SJCRH30 (cell line): Measurements from ENCODE around the gene MRPL40. TPM values are rescaled to one million over a fixed set of nuclear protein-coding genes. Genes with fewer than 3 reads are reported as not detected.
"Not testable (repeated sequence)": the region's sequence is repeated elsewhere in the genome, so short reads cannot be mapped to it uniquely, and the experiment has no call there.

Source experiments
- DNase-seq, 2 experiments: peaks; one replicate each; pipeline ENCODE4 v3.0.0-alpha.2; 2015 to 2020
- H3K27ac ChIP-seq: fragments of 250-450 bp; sonication (Bioruptor Pico); 2 replicates; pipeline ENCODE4 v1.5.1; 2020; ENCODE audit warnings: mild to moderate bottlenecking, moderate library complexity
- H3K27me3 ChIP-seq: fragments of 250-450 bp; sonication (Bioruptor Pico); 2 replicates; pipeline ENCODE4 v1.5.1; 2020; ENCODE audit warnings: mild to moderate bottlenecking, moderate library complexity
- H3K36me3 ChIP-seq: fragments of 250-450 bp; sonication (Bioruptor Pico); 2 replicates; pipeline ENCODE4 v1.5.1; 2020; ENCODE audit warnings: mild to moderate bottlenecking, moderate library complexity
- H3K4me1 ChIP-seq: fragments of 250-450 bp; sonication (Bioruptor Pico); 2 replicates; pipeline ENCODE4 v1.5.1; 2020; ENCODE audit warnings: mild to moderate bottlenecking, moderate library complexity
- H3K4me3 ChIP-seq: fragments of 250-450 bp; sonication (Bioruptor Pico); 2 replicates; pipeline ENCODE4 v1.5.1; 2020; ENCODE audit warnings: mild to moderate bottlenecking, moderate library complexity
- H3K9me3 ChIP-seq: fragments of 250-450 bp; sonication (Bioruptor Pico); replicated peaks from 2 replicates; pipeline ENCODE4 v1.5.1; 2020; ENCODE audit warnings: mild to moderate bottlenecking, moderate library complexity
- total RNA-seq: library from RNA; depleted of rRNA; stranded (reverse); fragments of >200 nt; shearing (Covaris generic); gene quantifications from 2 replicates; pipeline ENCODE4 v1.2.3, GENCODE V29; 2014

Gene MRPL40
- total RNA-seq, 1 experiment from 2014 or later = 55.7 TPM

DNA sequence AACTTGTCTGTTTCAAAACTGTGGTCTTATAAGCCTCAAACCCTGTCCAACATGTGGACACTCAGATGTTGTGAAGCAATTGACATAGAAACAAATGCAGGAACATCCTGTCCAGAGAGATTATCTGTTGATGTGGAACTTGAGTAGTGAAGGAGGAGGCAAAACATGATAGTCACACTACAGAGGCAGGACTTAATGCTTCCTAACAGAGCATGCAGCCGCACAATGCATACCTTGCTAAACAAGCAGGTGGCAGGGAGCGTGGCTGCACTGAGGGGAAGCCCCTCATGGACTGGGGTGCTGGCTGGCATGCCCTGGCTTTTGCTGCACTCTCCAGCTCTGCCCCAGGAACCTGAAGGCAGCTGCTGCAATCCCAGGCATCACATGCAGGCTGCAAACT, 9.8 kb downstream of the MRPL40 start:
- H3K36me3 ChIP-seq = peaks cover 17% of the 10 kb centered on the region
- H3K4me1 ChIP-seq = no peaks in the 10 kb centered on the region
- H3K27me3 ChIP-seq = no peaks in the 10 kb centered on the region
- no peak for DNase-seq
- no peaks in the 10 kb centered on the region for H3K9me3 ChIP-seq
- no peak overlapping the region for H3K27ac ChIP-seq
- no peak overlapping the region for H3K4me3 ChIP-seq

DNA sequence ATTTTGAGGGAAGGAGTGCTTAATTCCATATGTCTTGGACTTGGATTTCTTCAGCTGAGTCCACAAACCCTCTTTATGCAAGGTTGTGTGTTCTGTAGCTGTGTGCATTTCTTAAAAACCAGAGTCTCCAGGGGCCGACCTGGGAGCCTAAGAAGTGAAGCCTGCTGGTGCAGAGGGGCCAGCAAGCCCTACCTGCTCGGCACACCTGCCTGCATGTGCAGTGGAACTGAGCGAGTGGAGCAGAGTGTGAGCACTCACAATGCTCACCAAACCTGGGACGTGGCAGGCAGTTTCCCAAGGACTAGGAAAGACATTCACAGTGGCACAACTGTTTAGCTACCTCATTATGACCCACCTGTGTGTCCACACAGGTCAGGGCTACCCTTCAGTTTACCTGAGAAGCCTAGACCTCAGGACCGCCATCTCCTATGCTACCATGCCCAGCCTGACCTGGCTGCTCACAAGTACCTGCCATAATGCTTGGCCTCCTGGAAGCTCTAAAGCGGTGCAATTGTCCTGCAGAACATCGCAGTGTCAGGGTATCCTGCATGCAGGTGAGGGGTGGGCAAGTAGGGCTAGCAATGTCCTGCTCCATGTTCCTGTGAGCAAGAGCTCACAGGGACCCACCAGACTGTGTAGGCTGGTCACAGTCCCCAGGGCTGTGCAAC, 11.3 kb downstream of the MRPL40 start:
- Histone ChIP-seq H3K27me3 (no peaks in the 10 kb centered on the region), H3K9me3 (no peaks in the 10 kb centered on the region), H3K27ac (no peak overlapping the region), H3K4me3 (no peak overlapping the region), H3K4me1 (no peaks in the 10 kb centered on the region), H3K36me3 (peaks cover 17% of the 10 kb centered on the region)
- DNase-seq = no peak

DNA sequence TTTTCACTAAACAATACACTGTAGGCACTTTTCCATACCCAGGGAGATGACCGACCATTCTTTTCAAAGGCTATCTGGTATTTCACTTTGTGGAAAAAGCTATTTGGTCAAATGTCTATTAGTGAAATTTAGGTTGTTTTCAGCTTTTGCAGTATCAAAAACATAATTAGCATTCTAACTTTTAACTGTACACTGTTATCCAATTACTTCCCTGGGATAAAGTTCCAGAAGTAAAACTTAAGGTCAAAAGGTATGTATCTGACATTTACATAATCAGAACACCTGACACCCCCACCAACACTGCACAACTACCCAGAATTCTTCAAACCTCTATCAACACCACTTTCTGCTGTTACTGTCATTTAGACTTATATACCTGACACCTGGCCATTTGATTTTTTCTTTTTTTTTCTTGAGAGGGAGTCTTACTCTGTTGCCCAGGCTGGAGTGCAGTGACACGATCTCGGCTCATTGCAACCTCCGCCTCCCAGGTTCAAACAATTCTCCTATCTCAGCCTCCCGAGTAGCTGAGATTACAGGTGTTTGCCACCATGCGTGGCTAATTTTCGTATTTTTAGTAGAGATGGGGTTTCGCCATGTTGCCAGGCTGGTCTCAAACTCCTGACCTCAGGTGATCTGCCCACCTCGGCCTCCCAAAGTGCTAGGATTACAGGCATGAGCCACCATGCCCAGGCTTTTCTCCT, 13.1 kb downstream of the MRPL40 start:
- not testable (repeated sequence) for H3K4me3 ChIP-seq, DNase-seq, H3K27ac ChIP-seq, H3K4me1 ChIP-seq, H3K27me3 ChIP-seq, H3K9me3 ChIP-seq
- H3K36me3 ChIP-seq = peaks cover 17% of the 10 kb centered on the region

DNA sequence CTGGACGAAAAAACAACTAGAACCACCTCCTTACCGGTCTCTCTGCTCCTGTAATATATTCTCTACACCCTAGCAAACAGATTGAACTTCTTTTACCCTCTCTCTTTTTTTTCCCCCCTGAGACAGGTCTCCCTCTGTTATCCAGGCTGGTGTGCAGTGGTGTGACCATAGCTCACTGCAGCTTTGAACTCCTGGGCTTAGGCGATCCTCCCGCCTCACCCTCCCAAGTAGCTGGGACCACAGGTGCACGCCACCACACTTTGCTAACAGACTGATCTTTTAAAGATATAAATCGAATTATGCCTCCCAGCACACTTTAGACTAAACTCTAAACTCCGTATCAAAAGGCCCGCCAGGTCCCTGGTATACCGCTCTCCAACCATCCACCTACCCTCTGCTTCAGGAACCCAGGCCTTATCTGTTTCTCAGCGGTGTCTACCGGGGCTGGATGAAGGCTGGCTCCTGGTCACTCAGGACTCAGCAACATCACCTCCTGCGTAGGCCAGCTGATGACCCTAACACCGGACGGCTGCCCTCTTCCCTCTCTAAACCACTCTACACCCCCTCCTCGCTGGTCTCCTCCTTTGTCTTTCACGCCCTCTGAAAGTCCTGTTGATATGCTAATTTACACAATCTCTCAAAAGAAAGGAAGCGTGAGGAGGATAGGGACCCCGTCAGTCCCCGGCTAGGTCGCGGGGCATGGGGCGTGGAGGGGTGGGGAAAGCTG, 14.4 kb downstream of the MRPL40 start:
- H3K36me3 ChIP-seq = peaks cover 17% of the 10 kb centered on the region
- H3K4me1 ChIP-seq = no peaks in the 10 kb centered on the region; the same call in 1 of the 2 replicates
- H3K27ac ChIP-seq = peak overlapping the region; percentile 70; the same call in 1 of the 2 replicates
- DNase-seq = no peak
- peak overlapping the region; percentile 80 for H3K4me3 ChIP-seq
- H3K27me3 ChIP-seq = no peaks in the 10 kb centered on the region
- no peaks in the 10 kb centered on the region for H3K9me3 ChIP-seq

DNA sequence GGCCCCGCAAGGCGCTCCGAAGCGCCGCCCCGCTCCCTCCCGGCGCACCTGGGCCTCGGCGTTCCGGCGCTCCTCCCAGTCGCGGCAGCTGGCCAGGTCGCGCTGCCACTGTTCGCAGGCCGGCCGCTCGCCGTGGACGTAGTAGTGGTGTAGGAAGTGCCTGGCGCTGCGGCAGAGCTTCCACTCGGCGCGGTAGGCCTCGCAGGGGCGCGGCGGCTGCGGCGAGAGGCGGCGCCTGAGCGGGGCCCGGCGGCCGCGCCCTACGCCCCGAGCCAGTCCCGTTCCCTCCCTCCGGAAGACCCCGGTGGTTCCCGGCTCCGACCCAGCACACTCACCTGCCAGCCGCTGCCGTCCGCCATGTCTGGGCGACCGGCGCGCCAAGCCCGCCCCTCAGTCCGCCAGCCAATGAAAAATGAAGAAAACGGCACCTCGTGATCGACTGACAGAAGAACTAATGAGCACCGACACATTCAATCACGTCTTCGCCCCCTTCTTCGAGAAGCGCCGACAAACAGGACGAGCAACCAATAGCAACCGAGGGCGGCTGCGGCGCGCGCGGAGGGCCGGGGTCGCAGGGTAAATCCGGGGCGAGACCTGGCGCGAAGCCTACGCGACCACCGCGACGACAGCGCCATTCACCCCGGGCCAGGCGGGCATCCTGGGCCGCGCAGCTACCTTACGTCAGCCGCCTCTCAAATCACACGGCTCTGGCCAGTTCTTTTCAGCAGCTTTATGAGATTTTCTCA, 15.2 kb downstream of the MRPL40 start, which contains the start of gene C22orf39:
TSS of gene C22orf39 (minus strand) at position 382 of the 746 bp plus-strand sequence. CDS start at position 359, 23 bp downstream.
- peak; percentile 92 to 95 for DNase-seq
- peak within 1 kb of the TSS; percentile 70 for H3K27ac ChIP-seq
- peaks cover 15% of the 10 kb centered on the region for H3K36me3 ChIP-seq
- no peaks in the 10 kb centered on the region for H3K9me3 ChIP-seq
- H3K4me1 ChIP-seq = no peaks in the 10 kb centered on the region; the same call in 1 of the 2 replicates
- no peaks in the 10 kb centered on the region for H3K27me3 ChIP-seq
- peak within 1 kb of the TSS; percentile 80 for H3K4me3 ChIP-seq

DNA sequence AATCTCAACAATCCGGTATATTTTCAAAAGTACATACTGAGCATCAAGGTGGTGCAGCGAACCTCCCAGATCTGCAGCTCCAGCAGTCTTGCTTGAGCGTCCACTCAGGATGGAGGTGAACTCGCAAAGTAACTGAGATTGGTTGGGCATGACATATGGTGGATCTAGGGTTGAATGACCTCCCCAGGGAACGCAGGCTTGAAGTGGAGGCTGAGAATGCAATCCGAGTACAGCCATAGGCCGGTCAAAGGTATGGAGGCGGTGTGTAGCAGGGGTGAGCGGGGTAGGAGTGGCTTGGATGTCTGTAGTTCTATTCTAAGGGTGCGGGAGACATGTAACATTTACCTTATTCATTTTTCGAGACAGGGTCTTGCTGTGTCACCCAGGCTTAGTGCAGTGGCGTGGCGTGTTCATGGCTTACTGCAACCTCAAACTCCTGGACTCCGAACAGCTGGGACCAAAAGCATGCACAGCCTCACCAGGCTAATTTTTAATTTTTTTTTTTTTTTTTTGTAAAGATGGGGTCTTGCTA, 15.8 kb downstream of the MRPL40 start:
- H3K9me3 ChIP-seq = no peaks in the 10 kb centered on the region
- peak overlapping the region; percentile 80 for H3K4me3 ChIP-seq
- H3K36me3 ChIP-seq = peaks cover 21% of the 10 kb centered on the region
- DNase-seq = peak; percentile 83 to 88
- H3K27ac ChIP-seq = peak overlapping the region; percentile 70
- no peaks in the 10 kb centered on the region for H3K27me3 ChIP-seq
- no peaks in the 10 kb centered on the region; the same call in 1 of the 2 replicates for H3K4me1 ChIP-seq

DNA sequence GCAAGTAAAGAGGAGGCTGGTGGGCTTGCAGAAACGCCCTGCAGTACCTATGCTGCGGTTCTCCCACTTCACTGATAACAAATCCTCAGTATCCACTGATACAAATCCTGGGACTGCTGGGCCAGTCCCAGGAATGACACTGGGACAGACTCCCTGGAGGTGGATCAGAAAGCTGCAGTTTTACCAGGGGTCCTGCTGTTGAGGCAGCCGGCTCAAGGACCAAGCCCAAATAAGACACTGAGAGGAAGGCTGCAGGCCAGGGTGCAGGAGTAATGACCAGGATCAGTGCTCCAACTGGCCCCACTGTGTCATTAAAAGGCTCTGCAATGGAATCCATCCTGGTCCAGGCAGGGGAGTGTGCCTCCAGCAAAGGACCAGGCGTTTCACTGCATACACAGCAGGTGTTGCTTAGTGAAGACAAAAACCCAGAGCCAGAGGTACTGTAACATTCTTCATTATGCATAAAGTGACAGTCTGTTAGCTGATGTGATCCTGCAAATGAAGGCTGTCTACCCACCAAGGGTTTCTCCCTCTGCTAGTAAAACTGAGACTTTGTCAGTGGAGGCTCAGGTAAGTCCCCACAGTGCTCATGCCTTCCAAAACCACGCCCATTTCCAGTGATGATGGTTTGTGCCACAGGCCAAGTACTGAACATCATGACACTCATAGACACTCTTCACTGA, 16.5 kb downstream of the MRPL40 start:
- H3K4me3 ChIP-seq = peak overlapping the region; percentile 80; the same call in 1 of the 2 replicates
- DNase-seq = no peak
- H3K27me3 ChIP-seq = no peaks in the 10 kb centered on the region
- peaks cover 19% of the 10 kb centered on the region for H3K36me3 ChIP-seq
- no peaks in the 10 kb centered on the region for H3K9me3 ChIP-seq
- no peaks in the 10 kb centered on the region; the same call in 1 of the 2 replicates for H3K4me1 ChIP-seq
- H3K27ac ChIP-seq = no peak overlapping the region

DNA sequence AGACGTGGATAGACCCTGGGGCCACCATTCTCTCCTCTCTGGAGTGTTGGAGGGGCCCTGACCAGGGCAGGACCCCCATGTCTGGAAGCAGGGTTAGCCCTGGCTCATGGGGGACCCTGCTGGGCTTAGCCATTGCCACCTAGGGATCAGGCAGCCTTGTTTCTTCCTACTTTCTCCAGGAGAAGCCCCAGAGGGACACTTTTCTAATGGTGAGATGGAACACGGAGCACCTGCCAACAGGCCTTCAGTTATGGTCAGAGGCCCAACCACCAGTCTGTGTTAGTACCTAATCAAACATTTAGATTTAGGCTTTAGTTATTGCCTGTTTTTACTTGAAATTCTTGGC, 17.1 kb downstream of the MRPL40 start:
- H3K27ac ChIP-seq = no peak overlapping the region
- peaks cover 15% of the 10 kb centered on the region for H3K36me3 ChIP-seq
- H3K27me3 ChIP-seq = no peaks in the 10 kb centered on the region
- no peaks in the 10 kb centered on the region; the same call in 1 of the 2 replicates for H3K4me1 ChIP-seq
- H3K4me3 ChIP-seq = no peak overlapping the region
- no peak for DNase-seq
- no peaks in the 10 kb centered on the region for H3K9me3 ChIP-seq

DNA sequence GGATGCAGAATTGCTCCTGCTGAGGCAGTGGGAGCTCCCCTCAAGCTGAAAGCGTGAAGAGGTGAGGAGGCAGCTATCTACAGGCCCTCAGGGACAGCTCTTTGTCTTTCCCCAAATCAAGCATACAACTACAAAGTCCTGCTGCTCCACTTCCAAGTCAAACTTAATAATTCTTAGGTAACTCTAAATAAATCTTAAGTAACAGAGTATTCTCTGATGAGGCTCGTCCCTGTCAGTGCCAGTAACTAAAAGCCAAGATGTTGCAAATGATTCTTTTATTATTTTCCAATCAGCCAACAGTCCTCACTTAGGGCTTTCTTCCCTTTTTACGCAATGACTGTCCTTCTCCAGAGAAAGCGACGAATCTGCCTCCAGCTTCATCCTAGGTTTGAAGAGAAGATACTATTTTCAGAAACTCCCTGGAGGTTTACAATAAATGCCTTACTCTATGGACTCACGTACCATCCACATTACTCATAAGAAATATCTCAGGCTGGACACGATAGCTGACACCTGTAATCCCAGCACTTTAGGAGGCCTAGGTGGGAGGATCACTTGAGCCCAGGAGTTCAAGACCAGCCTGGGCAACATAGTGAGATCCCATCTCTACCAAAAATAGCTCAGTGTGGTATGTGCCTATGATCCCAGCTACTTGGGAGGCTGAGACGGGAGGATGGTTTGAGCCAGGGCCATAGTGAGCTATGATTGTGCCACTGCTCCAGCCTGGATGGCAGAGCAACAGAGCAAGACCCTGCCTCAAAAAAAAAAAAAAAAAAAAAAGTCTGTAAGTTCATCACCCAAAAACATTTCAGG, 18.2 kb downstream of the MRPL40 start:
- no peak for DNase-seq
- Histone ChIP-seq H3K27me3 (no peaks in the 10 kb centered on the region), H3K36me3 (peaks cover 24% of the 10 kb centered on the region), H3K4me1 (no peaks in the 10 kb centered on the region; the same call in 1 of the 2 replicates), H3K9me3 (no peaks in the 10 kb centered on the region), H3K27ac (no peak overlapping the region), H3K4me3 (no peak overlapping the region)

DNA sequence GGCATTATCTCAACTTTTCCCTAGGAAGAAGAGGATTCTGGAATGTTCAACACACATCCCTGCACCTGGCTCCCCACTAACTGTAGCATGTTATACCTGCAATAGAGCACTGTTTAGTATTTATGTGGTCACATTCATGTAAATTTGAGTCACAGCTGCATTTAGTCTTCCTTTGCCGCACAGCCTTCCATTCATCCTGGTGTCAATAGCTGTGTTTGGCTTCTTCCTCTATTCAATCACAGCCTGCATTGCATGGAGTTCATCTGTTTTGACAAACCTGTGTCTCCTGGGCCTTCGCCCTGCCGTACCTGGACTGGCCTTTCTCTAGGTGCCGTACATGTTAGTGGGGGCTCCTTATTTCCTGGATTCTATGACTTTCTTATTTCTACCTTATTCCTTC, 19.2 kb downstream of the MRPL40 start:
- DNase-seq = no peak
- Histone ChIP-seq H3K9me3 (no peaks in the 10 kb centered on the region), H3K4me3 (no peak overlapping the region), H3K4me1 (no peaks in the 10 kb centered on the region; the same call in 1 of the 2 replicates), H3K27me3 (no peaks in the 10 kb centered on the region), H3K27ac (no peak overlapping the region), H3K36me3 (peaks cover 34% of the 10 kb centered on the region)

DNA sequence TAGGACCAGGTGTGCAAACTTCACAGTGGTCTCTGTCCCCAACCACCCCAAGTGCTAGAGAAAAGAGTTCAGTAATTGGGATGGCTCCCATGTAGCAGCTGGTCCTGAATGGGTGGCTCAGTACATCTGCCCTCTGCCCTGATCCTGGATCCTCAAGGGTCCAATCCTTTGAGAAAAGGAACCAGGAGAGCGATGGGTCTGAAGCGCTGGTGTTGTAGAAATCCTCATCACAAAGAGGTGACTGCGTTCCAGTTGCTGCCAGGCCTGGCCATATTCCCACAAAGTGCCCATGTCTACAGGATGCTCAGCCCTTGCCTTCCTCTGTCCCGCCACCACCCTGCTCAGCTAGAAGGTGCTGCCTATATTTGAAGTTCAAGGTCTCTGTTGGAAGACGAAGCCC, 21.4 kb downstream of the MRPL40 start:
- peaks cover 45% of the 10 kb centered on the region for H3K36me3 ChIP-seq
- H3K27me3 ChIP-seq = no peaks in the 10 kb centered on the region

DNA sequence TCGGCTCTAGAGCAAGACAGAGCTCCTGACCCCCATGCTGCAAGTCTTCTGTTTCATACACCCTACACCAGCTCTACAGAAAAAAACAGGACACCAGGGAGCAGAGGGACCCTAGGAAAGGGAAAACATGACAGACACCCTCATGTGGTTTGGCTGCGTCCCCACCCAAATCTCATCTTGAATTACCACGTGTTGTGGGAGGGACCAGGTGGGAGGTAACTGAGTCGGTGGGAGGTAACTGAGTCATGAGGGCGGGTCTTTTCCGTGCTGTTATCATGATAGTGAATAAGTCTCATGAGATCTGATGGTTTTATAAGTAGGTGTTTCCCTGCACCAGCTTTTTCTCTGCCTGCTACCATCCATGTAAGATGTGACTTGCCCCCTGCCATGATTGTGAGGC, 21.8 kb downstream of the MRPL40 start:
- Histone ChIP-seq H3K9me3 (no peaks in the 10 kb centered on the region), H3K27ac (no peak overlapping the region), H3K4me3 (no peak overlapping the region), H3K36me3 (peaks cover 45% of the 10 kb centered on the region), H3K27me3 (no peaks in the 10 kb centered on the region), H3K4me1 (no peaks in the 10 kb centered on the region; the same call in 1 of the 2 replicates)
- DNase-seq = no peak

More for the DNA sequence above, 21.4 kb downstream of the MRPL40 start:
- no peak overlapping the region for H3K27ac ChIP-seq
- no peaks in the 10 kb centered on the region for H3K9me3 ChIP-seq
- H3K4me3 ChIP-seq = no peak overlapping the region
- no peaks in the 10 kb centered on the region; the same call in 1 of the 2 replicates for H3K4me1 ChIP-seq
- DNase-seq = no peak

DNA sequence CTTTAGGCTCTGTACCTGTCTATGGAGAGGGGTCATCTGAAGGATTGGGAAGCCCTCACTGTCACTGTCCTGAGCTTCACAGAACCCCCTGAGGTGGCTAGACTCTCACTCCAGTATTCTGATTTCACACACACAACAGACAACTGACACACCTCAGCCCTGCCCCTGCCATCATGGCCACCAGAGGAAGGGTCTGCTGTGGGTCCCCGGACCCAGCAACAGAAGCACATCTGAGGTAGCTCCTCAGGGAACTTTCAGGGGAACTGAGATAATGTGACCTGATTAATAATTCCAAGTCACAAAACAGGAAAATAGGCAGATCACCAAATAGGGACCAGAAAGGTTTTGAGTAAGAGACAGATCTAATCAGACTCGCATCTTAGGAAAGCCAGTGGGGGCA, 22.7 kb downstream of the MRPL40 start:
- Histone ChIP-seq H3K9me3 (no peaks in the 10 kb centered on the region), H3K36me3 (peaks cover 45% of the 10 kb centered on the region), H3K27ac (no peak overlapping the region), H3K4me3 (no peak overlapping the region), H3K27me3 (no peaks in the 10 kb centered on the region), H3K4me1 (no peaks in the 10 kb centered on the region)
- no peak for DNase-seq
